Stimulated activated CD4-positive, alpha-beta T cell treated with anti-CD3 and anti-CD28 coated beads, TNF-alpha, amount 100 ng/mL, for 1 hour (primary cell): ENCODE results near the gene ALDH3B2.
A peak's percentile ranks its signal among the peaks of the same experiment; 100 is the strongest.
"Not testable (repeated sequence)": the region's sequence is repeated elsewhere in the genome, so short reads cannot be mapped to it uniquely, and the experiment has no call there.

Source experiments
- DNase-seq, 3 donors: peaks; one replicate each; pipeline ENCODE4 v3.0.0-alpha.2; 2020; ENCODE audit warnings: low read depth in 3 of 3, low spot score in 1 of 3

The ALDH3B2 gene, protein sequence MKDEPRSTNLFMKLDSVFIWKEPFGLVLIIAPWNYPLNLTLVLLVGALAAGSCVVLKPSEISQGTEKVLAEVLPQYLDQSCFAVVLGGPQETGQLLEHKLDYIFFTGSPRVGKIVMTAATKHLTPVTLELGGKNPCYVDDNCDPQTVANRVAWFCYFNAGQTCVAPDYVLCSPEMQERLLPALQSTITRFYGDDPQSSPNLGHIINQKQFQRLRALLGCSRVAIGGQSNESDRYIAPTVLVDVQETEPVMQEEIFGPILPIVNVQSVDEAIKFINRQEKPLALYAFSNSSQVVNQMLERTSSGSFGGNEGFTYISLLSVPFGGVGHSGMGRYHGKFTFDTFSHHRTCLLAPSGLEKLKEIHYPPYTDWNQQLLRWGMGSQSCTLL

DNA sequence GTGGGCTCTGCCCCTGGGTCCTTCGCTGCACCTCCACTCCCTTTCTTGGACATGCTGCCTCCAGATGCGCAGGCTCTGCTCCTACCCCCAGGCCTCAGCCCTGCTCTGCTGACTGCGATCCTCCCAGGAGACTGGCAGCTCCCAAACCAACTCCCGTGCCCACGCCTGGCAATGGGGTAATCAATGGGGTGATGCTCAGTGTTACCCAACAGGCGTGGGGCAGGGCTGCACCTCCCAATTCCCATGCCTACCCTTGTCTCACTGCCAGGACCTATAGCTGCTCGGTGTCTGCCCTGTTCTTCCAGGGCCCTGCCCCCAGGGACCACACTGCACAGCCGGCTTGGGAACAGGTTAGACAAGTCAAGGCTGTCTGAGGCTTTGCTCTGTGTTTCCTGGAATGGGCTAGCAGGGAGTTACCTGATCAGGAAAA lies at the start of gene ALDH3B2:
Gene ALDH3B2, minus strand, starts transcription at position 182 of the 430 bp plus-strand sequence. CDS start 7,688 bp downstream, outside the sequence.
- no peak for DNase-seq

DNA sequence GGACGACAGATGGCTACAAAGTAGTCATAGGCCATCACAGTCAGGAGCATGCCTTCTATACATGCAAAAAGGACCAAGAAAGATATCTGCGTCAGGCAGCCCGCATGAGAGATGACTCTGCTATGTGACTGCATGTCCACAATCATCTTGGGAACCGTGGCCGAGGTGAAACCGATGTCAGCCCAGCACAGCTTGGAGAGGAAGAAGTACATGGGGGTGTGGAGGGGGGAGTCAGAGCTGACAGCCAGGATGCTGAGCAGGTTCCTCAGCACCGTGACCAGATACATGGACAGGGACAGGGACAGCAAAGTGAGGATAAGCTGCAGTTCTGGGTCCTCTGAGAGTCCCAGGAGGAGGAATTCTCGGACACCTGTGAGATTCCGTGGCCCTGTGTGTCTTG lies 48.6 kb upstream of the ALDH3B2 start:
- not testable (repeated sequence) for DNase-seq

- not testable (repeated sequence) for DNase-seq
These were observed 41.8 kb upstream of the ALDH3B2 start for GRCh38 chr11:67716226-67716625.

DNA sequence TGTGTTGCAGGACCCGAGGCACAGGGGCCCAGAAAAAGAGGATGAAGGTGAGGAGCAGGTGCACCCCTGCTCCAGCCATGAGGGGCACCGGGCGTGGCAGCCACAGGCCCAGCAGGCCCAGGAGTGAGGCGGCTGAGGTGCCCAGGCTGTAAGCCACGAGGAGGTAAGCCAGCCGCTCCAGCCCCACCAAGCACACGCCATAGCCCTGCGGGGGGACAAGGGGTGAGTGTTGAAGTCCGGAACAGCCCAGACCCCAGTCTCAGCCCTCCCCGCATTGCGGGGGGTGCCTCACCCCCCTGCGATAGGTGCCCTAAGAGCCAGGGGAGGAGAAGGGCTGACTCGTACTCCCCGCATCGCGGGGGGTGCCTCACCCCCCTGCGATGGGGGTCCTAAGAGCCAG lies 41.4 kb upstream of the ALDH3B2 start:
- not testable (repeated sequence) for DNase-seq

GRCh38 chr11:67713892-67714509 lies 39.6 kb upstream of the ALDH3B2 start:
- peak; percentile 16 to 43 (median 26) for DNase-seq

DNA sequence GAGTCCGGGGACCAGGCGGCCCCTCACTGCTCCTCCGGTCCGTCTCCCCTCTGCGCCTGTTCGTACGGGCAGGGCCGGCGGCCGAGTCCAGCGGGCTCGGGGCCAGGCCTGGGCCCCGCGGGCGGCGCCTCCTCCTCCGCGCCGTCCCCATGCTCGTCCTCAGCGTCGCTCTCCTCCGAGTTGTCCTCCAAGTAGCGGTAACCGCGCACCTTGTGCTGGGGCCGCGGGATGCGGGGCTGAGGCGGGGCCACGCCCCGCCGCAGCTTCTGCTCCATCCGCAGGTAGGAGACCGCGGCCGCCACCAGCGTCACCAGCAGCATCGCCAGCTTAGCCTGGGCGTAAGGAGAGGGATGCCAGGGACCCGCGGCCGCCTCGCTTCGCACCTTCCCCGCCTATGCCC lies 37.3 kb upstream of the ALDH3B2 start:
- not testable (repeated sequence) for DNase-seq

- not testable (repeated sequence) for DNase-seq
These were observed 36.8 kb upstream of the ALDH3B2 start for GRCh38 chr11:67711212-67711611.

DNA sequence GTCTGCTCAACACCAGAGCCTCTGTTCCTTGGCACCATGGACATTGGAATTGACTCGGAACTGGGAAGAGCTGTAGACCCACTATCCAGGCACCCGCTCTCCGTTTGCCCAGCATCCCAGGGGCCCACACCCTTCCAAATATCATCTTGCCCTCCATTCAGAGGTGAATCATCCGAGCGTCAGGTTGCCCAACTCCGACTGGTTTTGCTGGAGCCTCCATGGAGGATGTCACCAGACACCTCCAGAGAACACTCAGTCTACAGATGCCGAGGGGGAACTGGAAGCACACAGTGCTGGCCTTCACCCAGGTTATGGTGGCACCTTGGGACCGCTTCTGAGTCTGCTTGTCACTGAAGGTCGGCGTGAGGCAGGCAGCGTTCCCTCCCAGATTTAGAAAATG lies 35.4 kb upstream of the ALDH3B2 start:
- DNase-seq, result not testable (repeated sequence)

DNA sequence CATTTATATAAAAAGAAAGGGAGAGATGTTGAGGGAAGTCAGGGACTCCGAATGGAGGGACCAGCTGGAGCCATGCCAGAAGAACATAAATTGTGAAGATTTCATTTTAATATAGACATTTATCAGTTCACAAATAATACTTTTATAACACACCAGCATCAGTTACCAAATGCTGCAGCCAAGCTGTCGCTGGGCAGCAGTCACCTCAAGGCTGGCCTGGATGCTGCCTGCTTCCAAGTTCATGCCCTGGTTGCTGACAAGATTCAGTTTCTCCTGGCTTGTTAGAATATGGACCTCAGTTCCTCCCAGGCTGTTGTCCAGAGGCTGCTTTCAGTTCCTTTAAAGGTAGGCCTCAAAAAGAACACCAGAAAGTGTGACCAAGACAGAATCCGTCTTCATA lies 30.8 kb upstream of the ALDH3B2 start:
- DNase-seq, result no peak

- no peak for DNase-seq
These were observed 30.1 kb upstream of the ALDH3B2 start for GRCh38 chr11:67704524-67704923.

DNA sequence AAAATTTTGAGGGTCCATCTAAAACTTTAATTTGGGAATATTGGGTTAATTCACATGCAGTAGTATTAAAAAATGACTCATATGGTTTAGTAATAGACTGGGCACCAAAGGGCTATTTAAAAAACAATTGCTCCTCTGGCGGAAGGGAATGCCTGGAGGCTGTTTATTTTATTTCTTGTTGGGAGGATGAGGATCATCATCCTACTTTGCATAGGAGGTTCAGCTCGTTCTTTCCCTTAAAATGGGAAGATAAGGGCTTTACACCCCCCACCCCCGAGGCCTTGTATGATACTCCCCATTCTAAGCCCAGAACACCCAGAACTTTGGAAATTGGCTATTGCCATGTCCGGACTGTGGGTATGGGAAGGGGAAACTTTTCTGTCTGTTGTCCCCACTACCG lies 29.3 kb upstream of the ALDH3B2 start:
- DNase-seq, result not testable (repeated sequence)

- no peak for DNase-seq
These were observed 26.3 kb upstream of the ALDH3B2 start for GRCh38 chr11:67700548-67701262.

GRCh38 chr11:67700141-67700540 lies 25.7 kb upstream of the ALDH3B2 start:
- DNase-seq, result no peak

- DNase-seq, result no peak
These were observed 25.1 kb upstream of the ALDH3B2 start for GRCh38 chr11:67699521-67699920.

DNA sequence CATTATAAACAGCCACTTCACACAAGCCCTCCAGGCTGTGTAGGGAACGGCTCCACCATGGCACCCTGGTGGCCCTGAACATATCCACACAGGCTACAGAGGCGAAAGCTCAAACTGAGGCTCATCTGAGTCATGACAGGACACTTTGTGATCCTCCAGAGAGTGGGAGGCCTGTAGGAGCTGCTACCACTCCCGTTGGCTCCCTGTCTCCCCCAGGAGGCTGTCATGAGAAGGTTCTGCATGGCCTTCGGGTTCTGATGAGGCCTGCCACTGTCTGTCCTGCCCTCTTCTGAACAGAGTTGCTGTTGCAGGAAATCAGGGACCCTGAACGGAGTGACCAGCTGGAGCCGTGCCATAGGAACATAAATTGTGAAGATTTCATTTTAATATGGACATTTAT lies 23.8 kb upstream of the ALDH3B2 start:
- DNase-seq, result no peak

- DNase-seq, result no peak
These were observed 23.4 kb upstream of the ALDH3B2 start for GRCh38 chr11:67697846-67698245.

DNA sequence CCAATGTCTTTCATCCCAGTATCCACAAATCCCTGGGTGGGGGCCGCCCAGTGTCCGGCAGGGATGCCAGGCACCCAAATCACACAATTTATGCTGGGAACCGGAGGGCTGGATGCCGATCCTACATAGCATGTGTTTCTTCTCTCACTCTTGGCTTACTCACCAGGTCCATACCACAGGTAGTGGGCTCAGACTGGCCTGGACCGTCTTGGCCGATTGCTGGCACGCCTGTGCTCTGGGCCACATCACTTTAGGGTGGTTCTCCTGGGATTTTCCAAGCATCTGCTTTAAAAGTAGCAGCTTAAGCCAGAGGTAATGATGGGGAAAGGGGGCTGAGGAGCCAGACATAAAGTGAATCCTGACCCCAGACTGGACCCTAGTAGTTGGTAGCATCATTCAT lies 22.6 kb upstream of the ALDH3B2 start:
- no peak for DNase-seq

- DNase-seq, result no peak
These were observed 21.2 kb upstream of the ALDH3B2 start for GRCh38 chr11:67695606-67696005.

GRCh38 chr11:67694875-67695555 lies 20.6 kb upstream of the ALDH3B2 start:
- DNase-seq, result no peak

- no peak for DNase-seq
These were observed 16.7 kb upstream of the ALDH3B2 start for GRCh38 chr11:67691149-67691548.

GRCh38 chr11:67689178-67689577 lies 14.8 kb upstream of the ALDH3B2 start:
- DNase-seq, result no peak
